ENCODE measurements around the gene TXNDC8.
"Not testable (repeated sequence)": the region's sequence is repeated elsewhere in the genome, so short reads cannot be mapped to it uniquely, and the experiment has no call there.

TXNDC8 gene

DNA sequence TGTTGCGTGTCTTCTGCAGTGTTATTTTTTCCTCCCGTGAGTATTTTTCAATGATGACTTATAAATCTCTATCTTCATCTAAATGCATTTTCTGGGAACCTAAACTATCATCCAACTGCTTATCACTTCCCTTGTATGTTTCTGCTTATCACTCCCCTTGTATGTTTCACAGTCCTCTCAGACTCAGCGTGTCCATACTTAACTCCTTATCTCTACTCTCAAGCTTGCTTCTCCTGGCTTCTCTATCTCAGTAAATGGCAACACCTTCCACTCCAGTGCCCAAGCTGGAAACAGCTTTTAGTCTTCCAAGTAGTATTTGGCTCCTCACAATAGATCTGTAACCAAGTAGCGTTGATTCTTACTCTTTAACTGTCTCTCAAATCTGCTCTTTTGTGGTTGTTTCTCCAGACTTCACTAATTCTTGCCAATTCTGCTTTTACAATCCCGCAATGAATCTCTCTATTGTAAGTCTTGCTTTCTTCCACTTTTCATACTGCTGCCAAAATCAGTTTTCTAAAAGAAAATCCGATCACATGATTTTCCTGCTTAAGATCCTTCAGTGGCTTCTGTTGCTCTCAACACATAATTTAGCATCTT lies 33.8 kb upstream of the TXNDC8 start:
- Histone ChIP-seq H3K9me2 (replicated peaks; ENCODE audit: control insufficient read depth, low read length) (no peaks in the 10 kb centered on the region), H3K27ac (ENCODE audit: low read depth, low read length) (no peak overlapping the region), H3K79me2 (ENCODE audit: control insufficient read depth, low read length) (no peaks in the 10 kb centered on the region), H3K4me3 (ENCODE audit: low read length) (no peak overlapping the region), H3K36me3 (ENCODE audit: control insufficient read depth, low read length) (no peaks in the 10 kb centered on the region), H3K27me3 (ENCODE audit: control insufficient read depth, low read length) (no peaks in the 10 kb centered on the region), H3K4me2 (ENCODE audit: low read length) (no peak overlapping the region), H3F3A (ENCODE audit: control insufficient read depth, insufficient read depth) (no peaks in the 10 kb centered on the region), H3K4me1 (ENCODE audit: control insufficient read depth, low read length) (no peaks in the 10 kb centered on the region), H3K9me3 (ENCODE audit: control insufficient read depth, insufficient read depth, low read length) (no peaks in the 10 kb centered on the region), H4K20me1 (ENCODE audit: control insufficient read depth, insufficient read depth, low read depth, low read length) (no peaks in the 10 kb centered on the region)
- TF ChIP-seq, protein P1, sequence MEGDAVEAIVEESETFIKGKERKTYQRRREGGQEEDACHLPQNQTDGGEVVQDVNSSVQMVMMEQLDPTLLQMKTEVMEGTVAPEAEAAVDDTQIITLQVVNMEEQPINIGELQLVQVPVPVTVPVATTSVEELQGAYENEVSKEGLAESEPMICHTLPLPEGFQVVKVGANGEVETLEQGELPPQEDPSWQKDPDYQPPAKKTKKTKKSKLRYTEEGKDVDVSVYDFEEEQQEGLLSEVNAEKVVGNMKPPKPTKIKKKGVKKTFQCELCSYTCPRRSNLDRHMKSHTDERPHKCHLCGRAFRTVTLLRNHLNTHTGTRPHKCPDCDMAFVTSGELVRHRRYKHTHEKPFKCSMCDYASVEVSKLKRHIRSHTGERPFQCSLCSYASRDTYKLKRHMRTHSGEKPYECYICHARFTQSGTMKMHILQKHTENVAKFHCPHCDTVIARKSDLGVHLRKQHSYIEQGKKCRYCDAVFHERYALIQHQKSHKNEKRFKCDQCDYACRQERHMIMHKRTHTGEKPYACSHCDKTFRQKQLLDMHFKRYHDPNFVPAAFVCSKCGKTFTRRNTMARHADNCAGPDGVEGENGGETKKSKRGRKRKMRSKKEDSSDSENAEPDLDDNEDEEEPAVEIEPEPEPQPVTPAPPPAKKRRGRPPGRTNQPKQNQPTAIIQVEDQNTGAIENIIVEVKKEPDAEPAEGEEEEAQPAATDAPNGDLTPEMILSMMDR (IDR thresholded peaks at IDR 0.05; ENCODE audit: low read depth, low read length, poor library complexity, severe bottlenecking): no peak
- TF ChIP-seq EZH2phosphoT487 (IDR thresholded peaks at IDR 0.05; ENCODE audit: borderline replicate concordance, low read length): no peak

DNA sequence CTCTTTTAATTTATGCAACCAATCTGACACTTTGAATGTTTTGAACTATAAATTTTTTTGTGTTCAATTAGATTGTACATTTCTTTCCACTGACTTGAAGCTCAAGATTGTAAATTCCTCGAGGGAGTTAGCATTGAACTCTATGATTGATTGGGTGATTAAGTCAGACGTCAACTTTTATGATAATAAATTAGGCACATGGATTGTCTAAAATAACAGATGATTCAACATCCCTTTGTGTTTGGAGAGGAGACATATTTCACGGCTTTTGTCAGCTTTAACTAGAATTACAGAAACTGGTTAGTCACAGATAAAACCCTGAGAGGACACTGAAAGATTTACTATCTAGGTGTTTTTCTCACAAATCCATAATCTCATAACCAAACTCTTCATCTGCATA lies 32.7 kb upstream of the TXNDC8 start:
- no peaks in the 10 kb centered on the region for H3F3A ChIP-seq (ENCODE audit: control insufficient read depth, insufficient read depth)
- no peaks in the 10 kb centered on the region for H3K36me3 ChIP-seq (ENCODE audit: control insufficient read depth, low read length)

DNA sequence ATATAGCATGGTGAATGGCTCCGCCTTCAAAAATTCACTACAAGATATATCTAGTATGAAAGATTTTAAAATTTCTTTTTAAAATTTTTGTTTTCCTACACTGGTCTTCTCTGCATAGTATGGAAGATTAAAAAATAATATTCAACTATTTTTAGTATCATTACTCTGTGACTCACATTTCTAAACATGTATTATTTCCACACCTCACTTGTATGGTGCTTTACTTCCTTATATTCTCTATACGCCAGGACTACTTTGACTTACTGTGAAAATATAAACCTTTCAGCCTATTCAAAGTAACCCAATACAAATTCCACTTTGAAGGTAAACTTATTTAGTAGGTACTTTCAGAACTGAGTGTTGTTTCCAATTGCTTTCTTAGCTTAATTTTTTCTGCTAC lies 26.8 kb upstream of the TXNDC8 start:
- Histone ChIP-seq H3K4me1 (ENCODE audit: control insufficient read depth, low read length) (no peaks in the 10 kb centered on the region), H3K9me2 (replicated peaks; ENCODE audit: control insufficient read depth, low read length) (no peaks in the 10 kb centered on the region), H3K79me2 (ENCODE audit: control insufficient read depth, low read length) (no peaks in the 10 kb centered on the region), H3K27me3 (ENCODE audit: control insufficient read depth, low read length) (no peaks in the 10 kb centered on the region), H3K27ac (ENCODE audit: low read depth, low read length) (no peak overlapping the region), H3K36me3 (ENCODE audit: control insufficient read depth, low read length) (no peaks in the 10 kb centered on the region), H3K4me2 (ENCODE audit: low read length) (no peak overlapping the region), H4K20me1 (ENCODE audit: control insufficient read depth, insufficient read depth, low read depth, low read length) (no peaks in the 10 kb centered on the region), H3K9me3 (ENCODE audit: control insufficient read depth, insufficient read depth, low read length) (no peaks in the 10 kb centered on the region), H3K4me3 (ENCODE audit: low read length) (no peak overlapping the region), H3F3A (ENCODE audit: control insufficient read depth, insufficient read depth) (no peaks in the 10 kb centered on the region)
- TF ChIP-seq, protein P1 (IDR thresholded peaks at IDR 0.05; ENCODE audit: low read depth, low read length, poor library complexity, severe bottlenecking): no peak
- TF ChIP-seq EZH2phosphoT487 (IDR thresholded peaks at IDR 0.05; ENCODE audit: borderline replicate concordance, low read length): no peak

More for the DNA sequence above, 32.7 kb upstream of the TXNDC8 start:
- Histone ChIP-seq H3K27ac (ENCODE audit: low read depth, low read length) (no peak overlapping the region), H3K9me3 (ENCODE audit: control insufficient read depth, insufficient read depth, low read length) (no peaks in the 10 kb centered on the region), H3K4me1 (ENCODE audit: control insufficient read depth, low read length) (no peaks in the 10 kb centered on the region), H3K9me2 (replicated peaks; ENCODE audit: control insufficient read depth, low read length) (no peaks in the 10 kb centered on the region), H4K20me1 (ENCODE audit: control insufficient read depth, insufficient read depth, low read depth, low read length) (no peaks in the 10 kb centered on the region), H3K4me3 (ENCODE audit: low read length) (no peak overlapping the region), H3K79me2 (ENCODE audit: control insufficient read depth, low read length) (no peaks in the 10 kb centered on the region), H3K4me2 (ENCODE audit: low read length) (no peak overlapping the region), H3K27me3 (ENCODE audit: control insufficient read depth, low read length) (no peaks in the 10 kb centered on the region)
- no peak for TF ChIP-seq EZH2phosphoT487 (IDR thresholded peaks at IDR 0.05; ENCODE audit: borderline replicate concordance, low read length)
- TF ChIP-seq, protein P1 (IDR thresholded peaks at IDR 0.05; ENCODE audit: low read depth, low read length, poor library complexity, severe bottlenecking): no peak

DNA sequence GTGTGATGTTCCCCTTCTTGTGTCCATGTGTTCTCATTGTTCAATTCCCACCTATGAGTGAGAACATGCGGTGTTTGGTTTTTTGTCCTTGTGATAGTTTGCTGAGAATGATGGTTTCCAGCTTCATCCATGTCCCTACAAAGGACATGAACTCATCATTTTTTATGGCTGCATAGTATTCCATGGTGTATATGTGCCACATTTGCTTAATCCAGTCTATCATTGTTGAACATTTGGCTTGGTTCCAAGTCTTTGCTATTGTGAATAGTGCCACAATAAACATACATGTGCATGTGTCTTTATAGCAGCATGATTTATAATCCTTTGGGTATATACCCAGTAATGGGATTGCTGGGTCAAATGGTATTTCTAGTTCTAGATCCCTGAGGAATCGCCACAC lies 21.3 kb upstream of the TXNDC8 start:
- not testable (repeated sequence) for H3K79me2 ChIP-seq (ENCODE audit: control insufficient read depth, low read length); H3K27me3 ChIP-seq (ENCODE audit: control insufficient read depth, low read length); H3K4me1 ChIP-seq (ENCODE audit: control insufficient read depth, low read length); H3K4me2 ChIP-seq (ENCODE audit: low read length); H3K4me3 ChIP-seq (ENCODE audit: low read length); H3K9me3 ChIP-seq (ENCODE audit: control insufficient read depth, insufficient read depth, low read length); H4K20me1 ChIP-seq (ENCODE audit: control insufficient read depth, insufficient read depth, low read depth, low read length); H3K36me3 ChIP-seq (ENCODE audit: control insufficient read depth, low read length); H3K27ac ChIP-seq (ENCODE audit: low read depth, low read length); H3F3A ChIP-seq (ENCODE audit: control insufficient read depth, insufficient read depth); H3K9me2 ChIP-seq (replicated peaks; ENCODE audit: control insufficient read depth, low read length)
